DOHH2 (cell line): Measurements from ENCODE around the gene CPXM1.

ENCODE experiments used
- CTCF ChIP-seq: fragments of 200-600 bp; sonication (generic); IDR thresholded peaks from one replicate; pipeline ENCODE4 v1.5.1; 2014; ENCODE audit warnings: antibody characterized with exemption, mild to moderate bottlenecking, low read depth, low read length; ENCODE audit not compliant: poor library complexity, severe bottlenecking
- EZH2phosphoT487 ChIP-seq: fragments of 200-600 bp; sonication (generic); IDR thresholded peaks from 2 replicates; pipeline ENCODE4 v1.6.1; 2017; ENCODE audit warnings: borderline replicate concordance, mild to moderate bottlenecking, antibody characterized with exemption, low read length, moderate library complexity, mixed read lengths

DNA sequence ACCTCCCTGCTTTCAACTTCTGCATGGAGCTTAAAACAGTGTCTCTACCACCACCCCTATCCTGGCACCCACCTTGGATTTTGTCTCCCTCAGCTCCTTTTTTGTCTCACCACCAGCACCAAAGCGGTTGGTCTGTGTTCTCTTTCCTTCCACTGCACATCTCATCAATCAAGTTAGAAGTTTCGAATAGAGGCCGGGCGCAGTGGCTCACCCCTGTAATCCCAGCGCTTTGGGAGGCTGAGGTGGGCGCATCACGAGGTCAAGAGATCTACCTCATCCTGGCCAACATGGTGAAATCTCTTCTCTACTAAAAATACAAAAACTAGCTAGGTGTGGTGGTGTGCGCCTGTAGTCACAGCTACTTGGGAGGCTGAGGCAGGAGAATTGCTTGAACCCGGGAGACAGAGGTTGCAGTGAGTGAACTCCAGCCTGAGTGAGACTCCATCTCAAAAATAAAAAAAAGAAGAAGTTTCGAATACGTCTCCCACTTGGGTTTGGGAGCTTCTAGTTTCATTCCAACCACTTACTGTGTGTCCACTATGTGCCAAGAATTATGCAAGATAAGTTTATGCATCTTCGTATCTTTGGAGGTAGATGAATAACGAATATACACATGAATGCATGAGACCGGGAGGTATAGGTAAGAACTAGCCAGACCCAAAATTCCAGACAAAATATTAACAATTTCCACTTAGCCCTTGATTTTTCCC lies 34.1 kb upstream of the CPXM1 start:
- TF ChIP-seq CTCF (no peak), EZH2phosphoT487 (no peak)
